WTC11 (cell line): ENCODE results near the gene GJB1. TPM values are rescaled to one million over a fixed set of nuclear protein-coding genes. Genes with fewer than 3 reads are reported as not detected.

Experiments
- ATAC-seq: fragments of 200-7000 bp; cut with Tn5 transposase; 2 replicates; pipeline ENCODE4 v1.10.0; 2021; ENCODE audit warnings: mild to moderate bottlenecking, moderate library complexity
- CTCF ChIA-PET: fragments of 300-600 bp; sonication (Branson Sonifier 250); formaldehyde crosslinking; loops from one replicate; lab custom pipeline; 2021; ENCODE audit warnings: antibody characterized with exemption; lab: Charles Lee
- POLR2A ChIA-PET: fragments of 350-600 bp; sonication (Branson Sonifier 250); formaldehyde crosslinking; loops from one replicate; lab custom pipeline; 2021; ENCODE audit warnings: antibody characterized with exemption; lab: Charles Lee
- DNase-seq: peaks from one replicate; pipeline ENCODE4 v3.0.0; 2021; ENCODE audit warnings: low spot score
- H3K27ac Mint-ChIP-seq: 2 replicates; pipeline ENCODE4 v1.8.0; 2021; ENCODE audit warnings: mixed read lengths
- H3K27me3 Mint-ChIP-seq: 2 replicates; pipeline ENCODE4 v1.8.0; 2021; ENCODE audit warnings: low read depth, mild to moderate bottlenecking, moderate library complexity, mixed read lengths
- H3K36me3 Mint-ChIP-seq: 2 replicates; pipeline ENCODE4 v1.8.0; 2021; ENCODE audit warnings: mixed read lengths
- H3K4me1 Mint-ChIP-seq: 2 replicates; pipeline ENCODE4 v1.8.0; 2022; ENCODE audit warnings: mixed read lengths
- H3K4me3 Mint-ChIP-seq: 2 replicates; pipeline ENCODE4 v1.8.0; 2021; ENCODE audit warnings: mild to moderate bottlenecking, moderate library complexity, mixed read lengths
- H3K9me3 Mint-ChIP-seq: 2 replicates; pipeline ENCODE4 v1.8.0; 2021; ENCODE audit warnings: mixed read lengths
- AFF4 ChIP-seq: sonication (generic); formaldehyde crosslinking; IDR thresholded peaks from 2 replicates; pipeline ENCODE4 v1.8.1; 2023; ENCODE audit warnings: mild to moderate bottlenecking, missing genetic modification reagents, borderline replicate concordance
- CBFB ChIP-seq: sonication (generic); formaldehyde crosslinking; IDR thresholded peaks from 2 replicates; pipeline ENCODE4 v1.8.1; 2022; ENCODE audit warnings: mild to moderate bottlenecking, low read depth, missing genetic modification reagents
- FOXJ3 ChIP-seq: sonication (generic); formaldehyde crosslinking; IDR thresholded peaks from 2 replicates; pipeline ENCODE4 v1.9.0; 2021; ENCODE audit warnings: missing genetic modification reagents, mild to moderate bottlenecking, borderline replicate concordance
- HMGA2 ChIP-seq: fragments of 250-450 bp; sonication (Bioruptor Pico); IDR thresholded peaks from 2 replicates; pipeline ENCODE4 v1.4.0; 2021; ENCODE audit warnings: mild to moderate bottlenecking, moderate library complexity
- KAT7 ChIP-seq: sonication (generic); formaldehyde crosslinking; IDR thresholded peaks from 2 replicates; pipeline ENCODE4 v1.8.1; 2023; ENCODE audit warnings: missing genetic modification reagents, mild to moderate bottlenecking, borderline replicate concordance
- MLX ChIP-seq: sonication (generic); formaldehyde crosslinking; IDR thresholded peaks from 2 replicates; pipeline ENCODE4 v1.8.1; 2023; ENCODE audit warnings: mild to moderate bottlenecking, missing genetic modification reagents, moderate library complexity
- NFYB ChIP-seq: sonication (generic); formaldehyde crosslinking; conservative IDR thresholded peaks from 2 replicates; pipeline ENCODE4 v1.8.0; 2022; ENCODE audit warnings: low read depth, missing genetic modification reagents
- SMAD4 ChIP-seq: sonication (generic); formaldehyde crosslinking; IDR thresholded peaks from 2 replicates; pipeline ENCODE4 v1.8.0; 2022; ENCODE audit warnings: mild to moderate bottlenecking, missing genetic modification reagents
- USF2 ChIP-seq: sonication (generic); formaldehyde crosslinking; IDR thresholded peaks from 2 replicates; pipeline ENCODE4 v1.8.1; 2023; ENCODE audit warnings: mild to moderate bottlenecking, missing genetic modification reagents, moderate library complexity
- ZMAT4 ChIP-seq: fragments of 250-450 bp; sonication (Bioruptor Pico); IDR thresholded peaks from 2 replicates; pipeline ENCODE4 v1.9.0; 2021; ENCODE audit warnings: mild to moderate bottlenecking
- ZNF532 ChIP-seq: fragments of 250-450 bp; sonication (Bioruptor Pico); IDR thresholded peaks from 2 replicates; pipeline ENCODE4 v1.9.0; 2021; ENCODE audit warnings: mild to moderate bottlenecking, borderline replicate concordance
- ZSCAN18 ChIP-seq: fragments of 250-450 bp; sonication (Bioruptor Pico); IDR thresholded peaks from 2 replicates; pipeline ENCODE4 v2.1.2; 2022; ENCODE audit warnings: mild to moderate bottlenecking, moderate library complexity
- total RNA-seq: library from RNA; stranded (reverse); gene quantifications from 3 replicates; pipeline ENCODE4 v1.2.3, GENCODE V29; 2021
- TF ChIP-seq, protein P1 (sequence below): sonication (generic); formaldehyde crosslinking; IDR thresholded peaks from 2 replicates; pipeline ENCODE4 v1.8.1; 2022; ENCODE audit warnings: low read depth, missing genetic modification reagents, borderline replicate concordance

GJB1 gene
- total RNA-seq, 1 experiment from 2014 or later, result 0.17 TPM

DNA sequence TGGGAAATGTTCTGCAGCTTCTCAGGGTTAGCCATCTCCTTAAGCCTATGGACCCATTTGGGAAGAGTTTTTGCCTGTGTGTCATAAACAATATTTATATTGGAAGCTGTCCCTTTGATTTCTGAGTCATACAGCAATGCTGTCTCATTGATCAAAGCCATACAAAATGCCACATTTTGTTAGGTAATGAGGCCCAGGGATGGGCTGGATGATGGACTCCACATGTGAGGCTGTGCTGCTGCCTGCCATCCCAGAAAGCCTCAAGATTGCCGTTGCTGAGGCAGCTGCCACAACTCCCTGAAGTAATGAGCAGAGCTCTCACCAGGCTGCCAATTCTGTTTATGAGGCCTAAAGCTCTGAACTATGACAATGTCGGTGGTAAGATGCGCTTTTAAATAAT lies 12.2 kb upstream of the GJB1 start:
- POLR2A ChIA-PET, result no interaction called here
- CTCF ChIA-PET, result no interaction called here
- no peak for ATAC-seq

DNA sequence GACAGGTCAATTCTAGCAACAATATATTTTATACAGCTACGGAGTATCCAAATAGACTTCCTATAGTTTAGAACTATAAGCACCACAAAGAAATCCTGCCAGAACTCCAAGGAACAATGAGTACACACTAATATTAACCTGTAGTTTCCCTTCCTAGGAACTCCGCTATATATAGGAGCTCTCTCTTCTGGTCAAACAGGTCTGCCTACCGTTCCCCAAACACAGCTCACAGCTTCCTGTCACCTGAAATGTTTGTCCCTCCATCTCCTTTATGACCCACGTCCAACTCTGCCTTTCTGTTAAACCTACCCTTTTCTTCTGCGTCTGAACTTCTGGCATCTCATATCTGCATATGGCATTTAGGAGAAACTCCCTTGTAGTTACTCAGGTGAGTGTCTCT lies 10.5 kb upstream of the GJB1 start:
- no peak overlapping the region for H3K27ac Mint-ChIP-seq
- H3K27me3 Mint-ChIP-seq, result no peaks in the 10 kb centered on the region; the same call in none of the 2 replicates
- ChIA-PET POLR2A (no interaction called here), CTCF (no interaction called here)
- H3K4me1 Mint-ChIP-seq, result peaks cover 23% of the 10 kb centered on the region
- no peak for TF ChIP-seq ZNF532 (CRISPR knock-in tag)
- TF ChIP-seq, all 79 proteins: peak for 0
- Mint-ChIP-seq H3K36me3 (no peaks in the 10 kb centered on the region), H3K9me3 (no peaks in the 10 kb centered on the region), H3K4me3 (no peak overlapping the region)
- no peak for DNase-seq
- no peak for ATAC-seq

More for the DNA sequence above, 12.2 kb upstream of the GJB1 start:
- peaks cover 12% of the 10 kb centered on the region; the same call in 1 of the 2 replicates for H3K4me1 Mint-ChIP-seq
- no peak for TF ChIP-seq MLX
- TF ChIP-seq NFYB (CRISPR knock-in tag), result no peak
- H3K36me3 Mint-ChIP-seq, result no peaks in the 10 kb centered on the region
- H3K4me3 Mint-ChIP-seq, result no peak overlapping the region
- H3K27me3 Mint-ChIP-seq, result no peaks in the 10 kb centered on the region; the same call in none of the 2 replicates
- no peak for DNase-seq
- H3K9me3 Mint-ChIP-seq, result no peaks in the 10 kb centered on the region
- H3K27ac Mint-ChIP-seq, result no peak overlapping the region

- Mint-ChIP-seq H3K27ac (no peak overlapping the region), H3K27me3 (no peaks in the 10 kb centered on the region; the same call in none of the 2 replicates), H3K9me3 (no peaks in the 10 kb centered on the region), H3K4me3 (no peak overlapping the region), H3K4me1 (peaks cover 25% of the 10 kb centered on the region), H3K36me3 (no peaks in the 10 kb centered on the region)
- ATAC-seq (no peak), DNase-seq (no peak)
- CTCF ChIA-PET, result no interaction called here
- POLR2A ChIA-PET, result no interaction called here
- no peak for TF ChIP-seq ZMAT4
- TF ChIP-seq AFF4 (CRISPR knock-in tag), result no peak
Observed at GRCh38 chrX:71214152-71214551, 8.9 kb upstream of the GJB1 start.

DNA sequence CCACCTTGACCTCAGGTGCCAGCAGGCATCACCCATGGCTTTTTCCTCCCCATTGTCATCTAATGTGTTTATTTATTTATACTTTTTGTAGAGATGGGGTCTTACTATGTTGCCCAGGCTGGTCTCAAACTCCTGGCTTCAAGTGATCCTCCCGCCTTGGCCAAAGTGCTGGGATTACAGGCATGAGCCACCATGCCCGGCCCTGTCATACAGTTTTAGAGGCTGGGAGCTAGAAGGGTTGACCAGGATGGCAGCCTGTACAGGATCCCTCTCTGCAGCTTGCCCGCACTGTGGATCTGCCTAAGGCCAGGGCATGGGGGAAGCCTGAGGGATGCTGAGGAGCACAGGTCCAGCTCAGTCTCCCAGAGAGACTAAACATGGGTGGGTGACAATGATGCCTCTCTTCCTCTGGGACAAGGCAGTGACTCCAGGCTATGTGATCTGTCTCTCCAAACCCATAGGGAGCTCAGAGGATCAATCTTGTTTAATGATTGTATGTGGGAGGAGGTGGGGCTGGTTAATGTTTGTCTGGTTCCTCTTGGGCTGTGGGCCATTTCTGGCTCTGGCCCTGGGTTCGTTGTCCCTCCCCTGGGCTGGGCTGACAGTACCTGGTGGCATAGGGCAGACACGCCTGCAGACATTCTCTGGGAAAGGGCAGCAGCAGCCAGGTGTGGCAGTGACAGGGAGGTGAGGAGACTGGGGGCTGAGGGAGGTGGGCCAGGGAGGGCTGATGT lies 8.3 kb upstream of the GJB1 start:
- Mint-ChIP-seq H3K27me3 (no peaks in the 10 kb centered on the region; the same call in 1 of the 2 replicates), H3K27ac (no peak overlapping the region), H3K4me3 (no peak overlapping the region), H3K4me1 (peaks cover 25% of the 10 kb centered on the region), H3K36me3 (no peaks in the 10 kb centered on the region), H3K9me3 (no peaks in the 10 kb centered on the region)
- ChIA-PET POLR2A (no interaction called here), CTCF (no interaction called here)
- ATAC-seq (no peak), DNase-seq (no peak)
- TF ChIP-seq, protein P1, sequence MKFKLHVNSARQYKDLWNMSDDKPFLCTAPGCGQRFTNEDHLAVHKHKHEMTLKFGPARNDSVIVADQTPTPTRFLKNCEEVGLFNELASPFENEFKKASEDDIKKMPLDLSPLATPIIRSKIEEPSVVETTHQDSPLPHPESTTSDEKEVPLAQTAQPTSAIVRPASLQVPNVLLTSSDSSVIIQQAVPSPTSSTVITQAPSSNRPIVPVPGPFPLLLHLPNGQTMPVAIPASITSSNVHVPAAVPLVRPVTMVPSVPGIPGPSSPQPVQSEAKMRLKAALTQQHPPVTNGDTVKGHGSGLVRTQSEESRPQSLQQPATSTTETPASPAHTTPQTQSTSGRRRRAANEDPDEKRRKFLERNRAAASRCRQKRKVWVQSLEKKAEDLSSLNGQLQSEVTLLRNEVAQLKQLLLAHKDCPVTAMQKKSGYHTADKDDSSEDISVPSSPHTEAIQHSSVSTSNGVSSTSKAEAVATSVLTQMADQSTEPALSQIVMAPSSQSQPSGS (CRISPR knock-in tag), result no peak
- no peak for TF ChIP-seq USF2 (CRISPR knock-in tag)
- no peak for TF ChIP-seq HMGA2 (CRISPR knock-in tag)
- TF ChIP-seq KAT7 (CRISPR knock-in tag), result no peak
- TF ChIP-seq SMAD4 (CRISPR knock-in tag), result no peak
- no peak for TF ChIP-seq CBFB (CRISPR knock-in tag)
- no peak for TF ChIP-seq ZSCAN18 (CRISPR knock-in tag)
- TF ChIP-seq FOXJ3 (CRISPR knock-in tag), result no peak
